ENCODE data around the gene OMA1.
A peak's percentile ranks its signal among the peaks of the same experiment; 100 is the strongest.

OMA1 gene

GRCh38 chr1:58481962-58482361, 64.6 kb downstream of the OMA1 start:
- Mint-ChIP-seq H3K9me3 (no peaks in the 10 kb centered on the region), H3K4me3 (no peak overlapping the region), H3K36me3 (ENCODE audit: insufficient read depth) (peaks cover 13% of the 10 kb centered on the region), H3K27ac (no peak overlapping the region), H3K4me1 (ENCODE audit: low read depth in 2 of 2) (peaks cover 6 to 9% of the 10 kb centered on the region in 2 donors), H3K27me3 (no peaks in the 10 kb centered on the region)
- DNase-seq (no peak), ATAC-seq (replicated peaks) (no peak)

- H3K36me3 Mint-ChIP-seq (ENCODE audit: insufficient read depth): peaks cover 13% of the 10 kb centered on the region
- peaks cover 0 to 2% of the 10 kb centered on the region in 2 donors for H3K4me1 Mint-ChIP-seq (ENCODE audit: low read depth in 2 of 2)
- ATAC-seq (replicated peaks): no peak
- no peak overlapping the region for H3K27ac Mint-ChIP-seq
- no peaks in the 10 kb centered on the region for H3K27me3 Mint-ChIP-seq
- H3K9me3 Mint-ChIP-seq: no peaks in the 10 kb centered on the region
- DNase-seq: no peak
- H3K4me3 Mint-ChIP-seq: no peak overlapping the region
Measured at GRCh38 chr1:58480191-58480590, 66.3 kb downstream of the OMA1 start.

- DNase-seq: no peak
- Mint-ChIP-seq H3K36me3 (ENCODE audit: insufficient read depth) (peaks cover 6% of the 10 kb centered on the region), H3K9me3 (no peaks in the 10 kb centered on the region), H3K4me3 (no peak overlapping the region), H3K27me3 (no peaks in the 10 kb centered on the region), H3K4me1 (ENCODE audit: low read depth in 2 of 2) (no peaks in the 10 kb centered on the region), H3K27ac (no peak overlapping the region)
- ATAC-seq (replicated peaks): no peak
Measured at GRCh38 chr1:58477390-58477789, 69.1 kb downstream of the OMA1 start.

GRCh38 chr1:58476179-58476578, 70.3 kb downstream of the OMA1 start:
- H3K27ac Mint-ChIP-seq: peak overlapping the region in 1 of 2 donors; percentile 4
- H3K36me3 Mint-ChIP-seq (ENCODE audit: insufficient read depth): no peaks in the 10 kb centered on the region
- ATAC-seq (replicated peaks): no peak
- H3K27me3 Mint-ChIP-seq: no peaks in the 10 kb centered on the region
- no peak for DNase-seq
- H3K4me3 Mint-ChIP-seq: no peak overlapping the region
- no peaks in the 10 kb centered on the region for H3K4me1 Mint-ChIP-seq (ENCODE audit: low read depth in 2 of 2)
- H3K9me3 Mint-ChIP-seq: no peaks in the 10 kb centered on the region

- Mint-ChIP-seq H3K27me3 (no peaks in the 10 kb centered on the region), H3K4me3 (no peak overlapping the region), H3K36me3 (ENCODE audit: insufficient read depth) (no peaks in the 10 kb centered on the region), H3K27ac (no peak overlapping the region), H3K9me3 (no peaks in the 10 kb centered on the region), H3K4me1 (ENCODE audit: low read depth in 2 of 2) (no peaks in the 10 kb centered on the region)
- DNase-seq (no peak), ATAC-seq (replicated peaks) (no peak)
Measured at GRCh38 chr1:58469476-58469875, 77.0 kb downstream of the OMA1 start.

- H3K4me3 Mint-ChIP-seq: no peak overlapping the region
- no peak overlapping the region for H3K27ac Mint-ChIP-seq
- ATAC-seq (replicated peaks): no peak
Measured at GRCh38 chr1:58469016-58469415, 77.5 kb downstream of the OMA1 start.

GRCh38 chr1:58468612-58469011, 77.9 kb downstream of the OMA1 start:
- Mint-ChIP-seq H3K4me3 (no peak overlapping the region), H3K27ac (no peak overlapping the region), H3K9me3 (no peaks in the 10 kb centered on the region), H3K36me3 (ENCODE audit: insufficient read depth) (no peaks in the 10 kb centered on the region), H3K4me1 (ENCODE audit: low read depth in 2 of 2) (no peaks in the 10 kb centered on the region), H3K27me3 (no peaks in the 10 kb centered on the region)
- DNase-seq: no peak
- ATAC-seq (replicated peaks): no peak

More at GRCh38 chr1:58469016-58469415, 77.5 kb downstream of the OMA1 start:
- Mint-ChIP-seq H3K4me1 (ENCODE audit: low read depth in 2 of 2) (no peaks in the 10 kb centered on the region), H3K9me3 (no peaks in the 10 kb centered on the region), H3K27me3 (no peaks in the 10 kb centered on the region), H3K36me3 (ENCODE audit: insufficient read depth) (no peaks in the 10 kb centered on the region)
- no peak for DNase-seq

GRCh38 chr1:58466630-58467241, 79.8 kb downstream of the OMA1 start:
- peak overlapping the region in 1 of 2 donors; percentile 29 for H3K27ac Mint-ChIP-seq
- no peaks in the 10 kb centered on the region for H3K36me3 Mint-ChIP-seq (ENCODE audit: insufficient read depth)
- no peaks in the 10 kb centered on the region for H3K4me1 Mint-ChIP-seq (ENCODE audit: low read depth in 2 of 2)
- no peak for DNase-seq
- no peak overlapping the region for H3K4me3 Mint-ChIP-seq
- H3K27me3 Mint-ChIP-seq: no peaks in the 10 kb centered on the region
- no peaks in the 10 kb centered on the region for H3K9me3 Mint-ChIP-seq
- ATAC-seq (replicated peaks): no peak

- no peak overlapping the region for H3K4me3 Mint-ChIP-seq
- no peaks in the 10 kb centered on the region for H3K9me3 Mint-ChIP-seq
- ATAC-seq (replicated peaks) (no peak), DNase-seq (no peak)
- H3K4me1 Mint-ChIP-seq (ENCODE audit: low read depth in 2 of 2): no peaks in the 10 kb centered on the region
- H3K27ac Mint-ChIP-seq: peak overlapping the region in 1 of 2 donors; percentile 29
- no peaks in the 10 kb centered on the region for H3K36me3 Mint-ChIP-seq (ENCODE audit: insufficient read depth)
- no peaks in the 10 kb centered on the region for H3K27me3 Mint-ChIP-seq
Measured at GRCh38 chr1:58465825-58466629, 80.5 kb downstream of the OMA1 start.

- Mint-ChIP-seq H3K4me3 (no peak overlapping the region), H3K9me3 (no peaks in the 10 kb centered on the region), H3K4me1 (ENCODE audit: low read depth in 2 of 2) (no peaks in the 10 kb centered on the region), H3K27ac (no peak overlapping the region), H3K27me3 (no peaks in the 10 kb centered on the region), H3K36me3 (ENCODE audit: insufficient read depth) (no peaks in the 10 kb centered on the region)
- no peak for DNase-seq
- ATAC-seq (replicated peaks): no peak
Measured at GRCh38 chr1:58465176-58465575, 81.3 kb downstream of the OMA1 start.

- no peaks in the 10 kb centered on the region for H3K27me3 Mint-ChIP-seq
- no peaks in the 10 kb centered on the region for H3K36me3 Mint-ChIP-seq (ENCODE audit: insufficient read depth)
- H3K4me3 Mint-ChIP-seq: no peak overlapping the region
- no peak overlapping the region for H3K27ac Mint-ChIP-seq
- no peaks in the 10 kb centered on the region for H3K9me3 Mint-ChIP-seq
- DNase-seq (no peak), ATAC-seq (replicated peaks) (no peak)
- H3K4me1 Mint-ChIP-seq (ENCODE audit: low read depth in 2 of 2): no peaks in the 10 kb centered on the region
Measured at GRCh38 chr1:58460469-58460868, 86.1 kb downstream of the OMA1 start.

GRCh38 chr1:58459911-58460310, 86.6 kb downstream of the OMA1 start:
- H3K9me3 Mint-ChIP-seq: no peaks in the 10 kb centered on the region
- no peak overlapping the region for H3K27ac Mint-ChIP-seq
- DNase-seq: no peak

GRCh38 chr1:58457023-58457635, 89.4 kb downstream of the OMA1 start:
- no peaks in the 10 kb centered on the region for H3K27me3 Mint-ChIP-seq
- no peak overlapping the region for H3K27ac Mint-ChIP-seq
- H3K9me3 Mint-ChIP-seq: no peaks in the 10 kb centered on the region
- ATAC-seq (replicated peaks) (no peak), DNase-seq (no peak)
- H3K4me3 Mint-ChIP-seq: no peak overlapping the region
- no peaks in the 10 kb centered on the region for H3K4me1 Mint-ChIP-seq (ENCODE audit: low read depth in 2 of 2)
- no peaks in the 10 kb centered on the region for H3K36me3 Mint-ChIP-seq (ENCODE audit: insufficient read depth)

More at GRCh38 chr1:58459911-58460310, 86.6 kb downstream of the OMA1 start:
- no peaks in the 10 kb centered on the region for H3K4me1 Mint-ChIP-seq (ENCODE audit: low read depth in 2 of 2)
- H3K27me3 Mint-ChIP-seq: no peaks in the 10 kb centered on the region
- no peaks in the 10 kb centered on the region for H3K36me3 Mint-ChIP-seq (ENCODE audit: insufficient read depth)
- no peak for ATAC-seq (replicated peaks)
- no peak overlapping the region for H3K4me3 Mint-ChIP-seq

- Mint-ChIP-seq H3K27ac (no peak overlapping the region), H3K9me3 (no peaks in the 10 kb centered on the region), H3K27me3 (no peaks in the 10 kb centered on the region), H3K4me1 (ENCODE audit: low read depth in 2 of 2) (no peaks in the 10 kb centered on the region), H3K36me3 (ENCODE audit: insufficient read depth) (no peaks in the 10 kb centered on the region), H3K4me3 (no peak overlapping the region)
- no peak for ATAC-seq (replicated peaks)
- no peak for DNase-seq
Measured at GRCh38 chr1:58456470-58456869, 90.1 kb downstream of the OMA1 start.

Data from effector memory CD8-positive, alpha-beta T cell (primary cell).